GM19438 (cell line): ENCODE results near the gene PIK3CG.
A peak's percentile ranks its signal among the peaks of the same experiment; 100 is the strongest.

Experiments used
- ATAC-seq: cut with Tn5 transposase; IDR thresholded peaks from one replicate; pipeline ENCODE4 v1.9.1; 2021; ENCODE audit warnings: low read depth; ENCODE audit not compliant: unreplicated experiment

Gene PIK3CG

DNA sequence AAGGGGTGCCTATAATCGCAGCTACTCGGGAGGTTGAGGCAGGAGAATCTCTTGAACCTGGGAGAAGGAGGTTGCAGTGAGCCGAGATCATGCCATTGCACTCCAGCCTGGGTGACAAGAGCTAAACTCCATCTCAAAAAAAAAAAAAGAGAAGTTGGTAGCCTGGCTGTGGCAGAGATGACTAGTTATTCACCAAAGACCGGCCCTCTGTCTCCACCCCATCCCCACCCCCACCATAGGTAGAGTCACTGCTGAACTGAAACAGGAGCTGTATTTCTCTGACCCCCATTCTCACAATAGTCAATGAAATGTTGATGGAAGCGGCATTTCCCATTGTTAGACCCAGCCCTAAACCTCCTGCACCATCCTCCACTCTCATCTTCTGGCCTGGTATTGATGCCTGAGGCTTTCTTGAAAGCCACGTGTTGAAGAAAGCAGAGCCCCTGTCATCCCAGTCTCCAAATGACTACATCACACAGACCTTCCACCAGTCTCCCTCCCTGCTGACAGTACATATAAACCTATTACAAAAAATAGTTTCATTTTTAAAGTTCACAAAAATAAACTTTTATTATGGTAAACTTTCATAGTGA, 9.4 kb upstream of the PIK3CG start:
- no peak for ATAC-seq

GRCh38 chr7:106858618-106859532, 6.2 kb upstream of the PIK3CG start:
- no peak for ATAC-seq

GRCh38 chr7:106862317-106863089, 2.6 kb upstream of the PIK3CG start:
- no peak for ATAC-seq

GRCh38 chr7:106863274-106863997, 1.6 kb upstream of the PIK3CG start:
- no peak for ATAC-seq

- ATAC-seq, result peak; percentile 14
Measured at GRCh38 chr7:106864298-106865081, 592 bp upstream of the PIK3CG start.

- ATAC-seq, result peak; percentile 33
Measured at GRCh38 chr7:106866298-106867281, 1.5 kb downstream of the PIK3CG start.

DNA sequence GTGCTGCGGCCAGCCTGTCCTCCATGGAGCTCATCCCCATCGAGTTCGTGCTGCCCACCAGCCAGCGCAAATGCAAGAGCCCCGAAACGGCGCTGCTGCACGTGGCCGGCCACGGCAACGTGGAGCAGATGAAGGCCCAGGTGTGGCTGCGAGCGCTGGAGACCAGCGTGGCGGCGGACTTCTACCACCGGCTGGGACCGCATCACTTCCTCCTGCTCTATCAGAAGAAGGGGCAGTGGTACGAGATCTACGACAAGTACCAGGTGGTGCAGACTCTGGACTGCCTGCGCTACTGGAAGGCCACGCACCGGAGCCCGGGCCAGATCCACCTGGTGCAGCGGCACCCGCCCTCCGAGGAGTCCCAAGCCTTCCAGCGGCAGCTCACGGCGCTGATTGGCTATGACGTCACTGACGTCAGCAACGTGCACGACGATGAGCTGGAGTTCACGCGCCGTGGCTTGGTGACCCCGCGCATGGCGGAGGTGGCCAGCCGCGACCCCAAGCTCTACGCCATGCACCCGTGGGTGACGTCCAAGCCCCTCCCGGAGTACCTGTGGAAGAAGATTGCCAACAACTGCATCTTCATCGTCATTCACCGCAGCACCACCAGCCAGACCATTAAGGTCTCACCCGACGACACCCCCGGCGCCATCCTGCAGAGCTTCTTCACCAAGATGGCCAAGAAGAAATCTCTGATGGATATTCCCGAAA, 2.7 kb downstream of the PIK3CG start:
- no peak for ATAC-seq

DNA sequence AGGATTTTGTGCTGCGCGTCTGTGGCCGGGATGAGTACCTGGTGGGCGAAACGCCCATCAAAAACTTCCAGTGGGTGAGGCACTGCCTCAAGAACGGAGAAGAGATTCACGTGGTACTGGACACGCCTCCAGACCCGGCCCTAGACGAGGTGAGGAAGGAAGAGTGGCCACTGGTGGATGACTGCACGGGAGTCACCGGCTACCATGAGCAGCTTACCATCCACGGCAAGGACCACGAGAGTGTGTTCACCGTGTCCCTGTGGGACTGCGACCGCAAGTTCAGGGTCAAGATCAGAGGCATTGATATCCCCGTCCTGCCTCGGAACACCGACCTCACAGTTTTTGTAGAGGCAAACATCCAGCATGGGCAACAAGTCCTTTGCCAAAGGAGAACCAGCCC, 3.3 kb downstream of the PIK3CG start:
- no peak for ATAC-seq

DNA sequence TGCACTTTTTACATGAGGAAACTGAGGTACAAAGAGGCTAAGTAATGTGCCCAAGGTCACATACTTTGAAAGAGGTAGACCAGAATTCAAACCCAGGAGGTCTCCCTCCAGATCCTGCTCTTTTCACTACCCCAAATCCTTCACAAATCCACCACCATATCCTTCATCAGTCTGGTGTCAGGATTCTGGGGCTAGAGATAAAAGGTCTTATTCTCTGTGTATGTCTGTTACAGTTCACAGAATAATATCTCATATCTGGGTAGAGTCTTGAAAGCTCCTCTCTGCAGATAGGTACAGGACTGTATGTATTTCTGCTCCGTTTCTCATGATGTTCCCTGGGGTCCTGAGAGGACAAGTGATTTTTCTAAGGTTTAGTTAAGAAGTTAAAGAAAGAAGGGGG, 4.9 kb downstream of the PIK3CG start:
- no peak for ATAC-seq

DNA sequence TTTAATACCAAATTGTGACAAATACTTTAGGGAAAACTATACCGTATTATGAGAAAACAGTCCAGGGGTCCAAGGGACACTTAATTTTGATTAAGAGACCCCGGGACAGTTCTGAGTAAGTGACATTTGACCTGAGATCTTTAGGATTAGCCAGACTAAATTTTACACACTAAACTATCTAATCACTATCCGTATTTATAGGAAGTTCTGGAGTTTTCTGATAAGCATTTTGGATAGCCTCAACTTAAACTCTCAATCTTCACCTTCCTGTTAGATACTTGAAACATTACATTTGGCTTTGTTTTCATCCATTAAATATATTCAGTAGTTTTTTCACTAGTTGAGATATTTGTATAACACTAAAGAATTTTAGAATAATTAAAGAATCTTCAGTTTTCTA, 5.4 kb downstream of the PIK3CG start:
- ATAC-seq, result no peak

- peak; percentile 88 for ATAC-seq
Measured at GRCh38 chr7:106870983-106871410, 5.9 kb downstream of the PIK3CG start.

- no peak for ATAC-seq
Measured at GRCh38 chr7:106871793-106872571, 6.9 kb downstream of the PIK3CG start.

DNA sequence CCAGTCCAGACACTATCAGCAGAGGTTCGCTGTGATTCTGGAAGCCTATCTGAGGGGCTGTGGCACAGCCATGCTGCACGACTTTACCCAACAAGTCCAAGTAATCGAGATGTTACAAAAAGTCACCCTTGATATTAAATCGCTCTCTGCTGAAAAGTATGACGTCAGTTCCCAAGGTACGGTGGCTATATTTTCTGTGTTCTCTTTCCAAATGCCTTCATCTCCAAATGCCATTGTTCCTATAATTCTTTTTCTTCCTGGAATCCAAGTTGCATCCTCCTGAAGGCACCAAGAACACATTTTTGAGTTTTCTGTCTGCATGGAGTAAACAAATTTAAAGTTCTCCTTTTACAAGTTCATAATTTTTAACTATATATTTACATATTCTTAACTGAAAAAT, 7.7 kb downstream of the PIK3CG start:
- ATAC-seq, result no peak

DNA sequence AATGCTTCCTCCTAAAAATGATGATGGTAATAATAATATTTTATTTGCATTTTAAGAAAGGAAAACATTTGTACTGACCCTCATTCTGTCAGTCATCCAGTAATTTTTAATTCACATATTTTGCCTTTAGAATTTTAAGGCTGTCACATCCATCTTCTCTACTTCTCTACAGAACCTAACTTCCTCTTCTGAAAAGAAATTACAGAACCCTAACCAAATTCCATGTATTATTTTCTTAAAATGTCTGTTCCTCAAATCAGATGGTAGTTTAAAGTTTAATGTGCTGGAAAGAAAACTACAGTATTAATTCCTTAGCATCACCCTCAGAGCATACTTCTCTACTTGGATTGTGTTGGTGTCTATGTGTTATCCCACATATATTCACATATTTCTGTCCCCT, 9.0 kb downstream of the PIK3CG start:
- ATAC-seq, result no peak

- no peak for ATAC-seq
Measured at GRCh38 chr7:106875508-106875907, 10.4 kb downstream of the PIK3CG start.

- no peak for ATAC-seq
Measured at GRCh38 chr7:106878748-106879439, 13.8 kb downstream of the PIK3CG start.

DNA sequence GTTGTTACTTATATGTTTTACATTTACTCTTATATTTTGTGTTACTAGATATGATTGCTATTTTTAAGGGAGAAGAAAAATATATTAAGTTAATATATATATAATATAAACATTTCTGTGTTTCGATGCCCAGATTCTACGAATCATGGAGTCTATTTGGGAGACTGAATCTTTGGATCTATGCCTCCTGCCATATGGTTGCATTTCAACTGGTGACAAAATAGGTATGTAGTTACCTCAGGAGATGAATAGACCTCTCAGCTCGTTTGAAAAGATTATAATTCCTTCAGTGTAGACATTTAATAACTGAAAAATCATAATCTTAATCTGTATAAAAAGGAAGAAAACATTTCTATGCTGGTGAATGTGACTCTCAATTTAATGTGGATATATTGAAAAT, 16.9 kb downstream of the PIK3CG start:
- ATAC-seq, result no peak
